Activated T-cell treated with anti-CD3 and anti-CD28 coated beads, Interleukin-2, amount 50 U/mL, for 4 hours (primary cell): ENCODE data around the gene WDR70. TPM values are rescaled to one million over a fixed set of nuclear protein-coding genes. Genes with fewer than 3 reads are reported as not detected.
"Not testable (repeated sequence)": the region's sequence is repeated elsewhere in the genome, so short reads cannot be mapped to it uniquely, and the experiment has no call there.

ENCODE experiments used
- ATAC-seq, 2 donors: fragments of 200-7000 bp; cut with Tn5 transposase; one replicate each; pipeline ENCODE4 v1.10.0; 2021
- DNase-seq: peaks from one replicate; pipeline ENCODE4 v3.0.0-alpha.2; 2020
- H3K27me3 Mint-ChIP-seq: one replicate; pipeline ENCODE4 v1.8.0; 2021; ENCODE audit warnings: low read depth, mixed read lengths
- H3K36me3 Mint-ChIP-seq: one replicate; pipeline ENCODE4 v1.8.0; 2022; ENCODE audit warnings: mixed read lengths; ENCODE audit not compliant: insufficient read depth
- H3K4me1 Mint-ChIP-seq: one replicate; pipeline ENCODE4 v1.8.0; 2021; ENCODE audit warnings: low read depth, mixed read lengths
- H3K4me3 Mint-ChIP-seq: one replicate; pipeline ENCODE4 v1.8.0; 2021; ENCODE audit warnings: mild to moderate bottlenecking, moderate library complexity, mixed read lengths
- H3K9me3 Mint-ChIP-seq: one replicate; pipeline ENCODE4 v1.8.0; 2021; ENCODE audit warnings: mixed read lengths
- total RNA-seq, 3 donors: library from RNA; stranded (reverse); gene quantifications; one replicate each; pipeline ENCODE4 v1.2.1, GENCODE V29; 2021

Gene WDR70
- total RNA-seq, 3 donors from 2014 or later, result 28.4 to 34.8 (median 33.6) TPM

- not testable (repeated sequence) for ATAC-seq, DNase-seq
These were observed 417.3 kb downstream of the WDR70 start for GRCh38 chr5:37796435-37796834.

GRCh38 chr5:37799865-37800421 lies 420.8 kb downstream of the WDR70 start:
- Mint-ChIP-seq H3K9me3 (no peaks in the 10 kb centered on the region), H3K4me1 (no peaks in the 10 kb centered on the region), H3K36me3 (no peaks in the 10 kb centered on the region), H3K27me3 (peaks cover 4% of the 10 kb centered on the region), H3K4me3 (no peak overlapping the region)
- ATAC-seq (no peak), DNase-seq (no peak)

More at GRCh38 chr5:37796435-37796834, 417.3 kb downstream of the WDR70 start:
- H3K4me1 Mint-ChIP-seq, H3K36me3 Mint-ChIP-seq, H3K27me3 Mint-ChIP-seq, H3K4me3 Mint-ChIP-seq: not testable (repeated sequence)
- H3K9me3 Mint-ChIP-seq, result peaks cover 23% of the 10 kb centered on the region

- ATAC-seq (no peak), DNase-seq (no peak)
- Mint-ChIP-seq H3K4me3 (no peak overlapping the region), H3K4me1 (no peaks in the 10 kb centered on the region), H3K27me3 (peaks cover 4% of the 10 kb centered on the region), H3K9me3 (no peaks in the 10 kb centered on the region), H3K36me3 (no peaks in the 10 kb centered on the region)
These were observed 422.4 kb downstream of the WDR70 start for GRCh38 chr5:37801521-37801920.

Other genes starting within 250 kb of the WDR70 start
- 1 to 10 TPM; 1.4 to 4.2 (median 1.4) TPM for gene CPLANE1, start 129.9 kb upstream of the WDR70 start, total RNA-seq
- 10 to 100 TPM; 68.9 to 85.7 (median 77.9) TPM for gene NUP155, start 8.2 kb upstream of the WDR70 start, total RNA-seq